PC-9 (cell line): ENCODE measurements around the gene TNFAIP1.

Experiments
- CTCF ChIP-seq: fragments of 200-600 bp; sonication (generic); conservative IDR thresholded peaks from 2 replicates; pipeline ENCODE4 v1.6.1; 2017; ENCODE audit warnings: mixed run types, antibody characterized with exemption, mild to moderate bottlenecking, moderate library complexity
- EZH2 ChIP-seq: fragments of 200-600 bp; sonication (generic); IDR thresholded peaks from 2 replicates; pipeline ENCODE4 v1.8.0; 2017; ENCODE audit warnings: antibody characterized with exemption, low read depth

DNA sequence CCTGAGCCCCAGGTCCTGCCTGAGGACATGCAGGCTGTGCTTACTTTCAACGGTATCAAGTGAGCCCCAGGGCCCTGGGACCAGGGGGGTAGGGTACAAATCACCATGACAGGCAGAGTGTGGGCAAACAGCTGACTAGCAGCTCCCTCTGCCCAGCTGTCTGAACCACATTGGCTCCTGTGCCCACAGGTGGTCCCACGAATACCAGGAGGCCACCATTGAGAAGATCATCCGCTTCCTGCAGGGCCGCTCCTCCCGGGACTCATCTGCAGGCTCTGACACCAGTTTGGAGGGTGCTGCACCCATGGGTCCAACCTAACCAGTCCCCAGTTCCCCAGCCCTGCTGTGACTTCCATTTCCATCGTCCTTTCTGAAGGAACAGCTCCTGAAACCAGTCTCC, 60.4 kb downstream of the TNFAIP1 start:
- TF ChIP-seq CTCF, result no peak
- no peak for TF ChIP-seq EZH2
